Smooth muscle cell of the brain vasculature (primary cell): ENCODE data around the gene ASXL2.
"Not testable (repeated sequence)": the region's sequence is repeated elsewhere in the genome, so short reads cannot be mapped to it uniquely, and the experiment has no call there.

Experiments
- DNase-seq: peaks from one replicate; pipeline ENCODE4 v3.0.0-alpha.2; 2012; ENCODE audit warnings: low read depth, low spot score

ASXL2 gene

GRCh38 chr2:25738383-25739343 is 139.6 kb downstream of the ASXL2 start:
- DNase-seq = no peak

DNA sequence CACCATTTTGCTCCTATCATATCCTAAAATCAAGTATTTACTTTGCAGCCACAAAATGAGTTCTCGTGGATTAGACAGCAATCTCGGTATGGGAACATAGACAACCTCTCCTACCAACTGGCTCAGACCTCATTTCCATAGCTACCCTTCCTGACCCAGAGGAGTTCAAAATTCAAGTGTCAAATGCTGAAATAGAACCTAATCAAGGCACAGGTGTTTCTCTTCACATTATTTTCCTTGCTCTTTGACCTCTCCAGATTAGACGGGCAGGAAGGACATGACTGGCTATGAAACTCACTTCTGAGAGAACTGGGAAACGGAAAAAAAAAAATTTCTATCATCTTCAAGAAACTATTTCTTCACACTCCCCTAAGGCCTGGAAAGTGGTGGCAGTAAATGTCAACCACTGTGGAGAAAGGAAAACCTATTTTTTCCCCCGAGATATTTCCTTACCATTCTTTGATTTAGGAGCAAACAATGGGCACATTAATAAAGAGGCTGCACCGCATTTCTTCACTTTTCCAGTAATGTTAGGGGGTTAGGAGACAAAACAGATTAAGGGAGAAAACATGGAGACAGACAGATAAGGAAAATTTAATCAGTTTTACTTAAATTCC is 141.3 kb downstream of the ASXL2 start:
- no peak for DNase-seq

DNA sequence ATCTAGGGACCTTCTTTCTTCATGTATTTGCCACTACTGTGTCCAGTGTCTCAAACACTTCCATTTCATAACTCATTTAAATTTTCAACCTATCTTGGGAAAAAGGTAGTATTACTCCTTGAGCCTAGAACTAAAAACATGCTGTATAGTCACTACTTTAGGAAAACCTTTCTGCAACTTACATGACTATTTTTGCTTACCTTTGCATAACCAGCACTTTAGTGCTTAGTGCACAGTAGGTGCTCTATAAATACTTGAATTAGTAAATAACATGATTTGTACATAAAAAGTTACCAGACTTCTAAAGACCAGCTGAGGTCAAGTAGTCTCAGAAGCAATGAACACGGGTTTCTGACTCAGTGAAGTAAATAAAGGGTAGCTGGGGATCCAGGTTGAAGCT is 142.5 kb downstream of the ASXL2 start:
- DNase-seq = no peak

DNA sequence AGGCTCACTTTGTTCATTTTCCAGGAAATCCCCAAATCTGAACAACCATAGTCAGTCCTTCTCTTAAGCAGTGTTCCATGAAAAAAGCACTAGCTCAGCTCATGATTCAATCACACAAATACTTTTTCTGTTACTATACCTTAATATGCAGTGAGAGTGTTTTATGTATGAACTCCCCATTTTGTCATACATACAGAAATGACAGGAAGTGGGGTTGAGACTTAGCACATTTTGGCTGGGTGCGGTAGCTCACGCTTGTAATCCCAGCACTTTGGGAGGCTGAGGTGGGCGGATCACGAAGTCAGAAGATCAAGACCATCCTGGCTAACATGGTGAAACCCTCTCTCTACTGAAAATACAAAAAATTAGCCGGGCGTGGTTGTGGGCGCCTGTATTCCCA is 149.7 kb downstream of the ASXL2 start:
- DNase-seq = no peak

GRCh38 chr2:25726522-25726921 is 151.8 kb downstream of the ASXL2 start:
- no peak for DNase-seq

DNA sequence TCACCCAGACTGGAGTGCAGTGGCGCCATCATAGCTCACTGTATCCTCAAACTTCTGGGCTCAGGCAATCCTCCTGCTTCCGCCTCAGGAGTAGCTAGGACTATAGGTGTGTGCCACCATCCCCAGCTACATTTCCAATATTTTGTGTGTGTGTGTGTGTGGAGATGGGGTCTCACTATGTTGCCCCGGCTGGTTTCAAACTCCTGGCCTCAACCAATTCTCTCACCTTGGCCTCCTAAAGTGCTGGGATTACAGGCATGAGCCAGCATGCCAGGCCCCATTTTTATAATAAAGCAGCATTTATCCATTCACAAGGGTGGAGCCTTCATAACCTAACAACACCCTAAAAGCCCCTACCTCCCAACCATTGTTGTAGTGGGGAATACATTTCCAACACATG is 152.4 kb downstream of the ASXL2 start:
- no peak for DNase-seq

GRCh38 chr2:25724756-25725155 is 153.5 kb downstream of the ASXL2 start:
- no peak for DNase-seq

DNA sequence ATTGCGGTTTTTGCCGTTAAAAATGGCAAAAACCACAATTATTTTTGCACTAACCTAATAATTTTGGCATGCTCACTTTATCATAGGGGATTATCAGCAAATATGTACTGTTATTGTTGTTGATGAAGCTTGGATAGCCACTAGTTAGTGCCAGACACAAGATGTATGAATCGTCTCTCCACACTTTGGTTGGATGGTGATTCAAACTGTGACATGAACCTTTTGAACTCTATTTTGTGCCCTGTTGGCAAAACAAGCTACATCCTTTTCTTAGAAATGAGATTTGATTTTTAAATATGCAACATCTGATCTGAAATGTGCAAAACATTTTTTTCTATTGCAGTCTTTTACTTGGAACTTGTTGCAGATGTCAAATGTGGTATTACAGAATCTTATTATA is 156.1 kb downstream of the ASXL2 start:
- DNase-seq = no peak

DNA sequence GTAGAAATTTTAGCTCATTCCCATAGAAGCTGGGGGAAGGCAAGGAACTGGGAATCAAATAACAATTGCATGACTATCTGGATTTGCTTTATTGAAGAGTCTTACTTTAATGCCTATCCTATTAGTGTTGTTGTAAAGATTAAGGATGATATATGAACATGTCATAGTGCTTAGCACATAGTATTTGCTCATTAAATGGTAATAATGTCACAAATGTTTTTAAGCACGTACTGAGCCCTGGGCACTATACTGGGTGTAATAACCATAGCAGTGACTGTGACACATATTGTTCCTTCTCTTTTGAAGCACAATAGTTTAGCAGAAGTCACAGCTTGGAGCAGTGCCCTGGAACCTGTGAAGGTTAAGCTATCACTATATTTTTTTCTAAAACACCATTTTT is 157.7 kb downstream of the ASXL2 start:
- DNase-seq = no peak

DNA sequence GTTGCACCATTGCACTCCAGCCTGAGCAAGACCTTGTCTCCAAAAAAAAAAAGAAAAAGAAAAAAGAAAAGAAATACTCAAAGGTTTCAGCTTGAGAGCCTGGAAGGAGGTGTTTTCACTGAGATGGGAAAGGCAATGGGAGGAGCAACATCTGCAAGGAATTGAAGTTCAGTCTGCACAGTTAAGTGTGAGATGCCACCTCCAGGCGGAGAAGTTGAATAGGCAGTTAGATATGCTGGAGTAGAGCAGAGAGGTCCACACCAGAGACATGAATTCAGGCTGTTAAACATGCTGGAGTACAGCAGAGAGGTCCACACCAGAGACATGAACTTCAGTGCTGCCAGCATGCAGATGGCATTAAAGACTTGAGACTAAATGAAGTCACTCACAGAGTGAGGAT is 163.5 kb downstream of the ASXL2 start:
- DNase-seq = no peak

- no peak for DNase-seq
Observed at GRCh38 chr2:25712455-25712854, 165.8 kb downstream of the ASXL2 start.

- DNase-seq = no peak
Observed at GRCh38 chr2:25711675-25712354, 166.5 kb downstream of the ASXL2 start.

DNA sequence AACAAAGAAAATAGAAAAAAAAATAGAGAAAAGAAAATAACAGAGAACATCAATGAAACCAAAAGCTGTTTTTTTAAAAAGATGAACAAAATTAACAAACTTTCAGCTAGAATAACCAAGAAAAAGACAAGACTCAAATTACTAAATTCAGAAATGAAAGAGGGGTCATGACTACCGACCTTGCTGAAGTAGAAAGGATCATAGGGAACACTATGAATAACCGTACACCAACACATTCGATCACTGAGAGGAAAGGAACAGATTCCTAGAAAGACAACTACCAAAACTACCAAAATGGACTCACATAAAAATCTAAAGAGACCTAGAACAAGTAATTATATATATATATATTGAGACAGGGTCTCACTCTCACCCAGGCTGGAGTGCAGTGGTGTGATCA is 167.5 kb downstream of the ASXL2 start:
- DNase-seq = no peak

DNA sequence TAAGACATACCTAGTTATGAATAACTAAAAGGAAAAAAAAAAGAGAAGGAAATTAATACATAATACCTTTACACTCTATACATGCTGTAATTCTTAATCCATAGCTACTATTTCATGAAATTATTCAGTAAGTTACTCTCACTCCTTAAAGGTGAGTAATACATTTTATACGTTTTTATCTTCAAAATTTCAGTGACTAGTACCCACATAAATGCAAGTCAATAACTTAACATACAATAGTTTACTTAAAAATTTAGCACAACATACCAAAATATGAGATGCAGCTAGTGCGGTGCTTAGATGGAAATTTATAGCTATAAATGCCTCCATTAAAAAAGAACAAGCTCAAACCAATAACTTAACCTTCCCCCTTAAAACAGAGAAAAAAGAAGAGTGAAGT is 168.9 kb downstream of the ASXL2 start:
- no peak for DNase-seq

GRCh38 chr2:25707927-25708590 is 170.2 kb downstream of the ASXL2 start:
- no peak for DNase-seq

GRCh38 chr2:25705575-25705974 is 172.7 kb downstream of the ASXL2 start:
- DNase-seq = not testable (repeated sequence)

- DNase-seq = no peak
Observed at GRCh38 chr2:25701801-25702200, 176.5 kb downstream of the ASXL2 start.

- DNase-seq = no peak
Observed at GRCh38 chr2:25700221-25700660, 178.0 kb downstream of the ASXL2 start.

DNA sequence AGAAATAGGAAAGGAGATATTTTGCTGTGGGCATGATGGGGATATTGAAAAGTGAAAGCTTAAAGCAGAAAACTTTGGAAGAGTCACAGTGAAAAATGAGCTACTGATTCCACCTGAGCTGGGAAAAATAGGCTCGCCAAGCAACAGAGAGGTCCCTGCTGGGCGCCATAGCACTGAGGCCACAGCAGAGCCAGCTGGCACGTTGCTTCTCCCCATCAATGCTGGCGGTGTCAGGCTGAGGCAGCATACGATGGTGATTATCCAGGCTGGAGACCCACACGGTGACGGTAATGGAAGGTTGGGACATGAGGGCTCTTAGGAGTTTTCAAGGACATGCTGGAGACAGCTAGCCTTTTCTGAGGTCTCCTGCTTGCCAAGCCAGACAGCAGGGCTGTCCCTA is 179.1 kb downstream of the ASXL2 start:
- no peak for DNase-seq

DNA sequence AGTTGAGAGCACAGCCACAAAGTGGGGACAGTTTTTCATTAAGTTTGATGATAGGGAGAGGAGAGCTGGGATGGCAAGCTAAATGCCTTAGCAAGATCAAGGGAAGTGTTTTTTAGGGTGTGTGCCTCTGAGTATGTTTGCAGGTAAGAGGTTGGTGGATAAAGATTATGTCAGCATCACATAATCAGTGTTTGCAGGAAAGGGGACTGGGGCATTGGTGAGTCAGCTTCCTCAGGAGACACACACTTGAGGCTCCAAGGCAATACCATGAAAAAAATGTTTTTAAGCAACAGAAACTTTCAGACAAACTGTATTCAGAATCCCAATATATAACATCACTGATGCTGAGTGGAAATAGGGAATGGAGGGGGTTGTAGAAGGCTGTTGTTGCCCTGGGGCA is 179.5 kb downstream of the ASXL2 start:
- no peak for DNase-seq

DNA sequence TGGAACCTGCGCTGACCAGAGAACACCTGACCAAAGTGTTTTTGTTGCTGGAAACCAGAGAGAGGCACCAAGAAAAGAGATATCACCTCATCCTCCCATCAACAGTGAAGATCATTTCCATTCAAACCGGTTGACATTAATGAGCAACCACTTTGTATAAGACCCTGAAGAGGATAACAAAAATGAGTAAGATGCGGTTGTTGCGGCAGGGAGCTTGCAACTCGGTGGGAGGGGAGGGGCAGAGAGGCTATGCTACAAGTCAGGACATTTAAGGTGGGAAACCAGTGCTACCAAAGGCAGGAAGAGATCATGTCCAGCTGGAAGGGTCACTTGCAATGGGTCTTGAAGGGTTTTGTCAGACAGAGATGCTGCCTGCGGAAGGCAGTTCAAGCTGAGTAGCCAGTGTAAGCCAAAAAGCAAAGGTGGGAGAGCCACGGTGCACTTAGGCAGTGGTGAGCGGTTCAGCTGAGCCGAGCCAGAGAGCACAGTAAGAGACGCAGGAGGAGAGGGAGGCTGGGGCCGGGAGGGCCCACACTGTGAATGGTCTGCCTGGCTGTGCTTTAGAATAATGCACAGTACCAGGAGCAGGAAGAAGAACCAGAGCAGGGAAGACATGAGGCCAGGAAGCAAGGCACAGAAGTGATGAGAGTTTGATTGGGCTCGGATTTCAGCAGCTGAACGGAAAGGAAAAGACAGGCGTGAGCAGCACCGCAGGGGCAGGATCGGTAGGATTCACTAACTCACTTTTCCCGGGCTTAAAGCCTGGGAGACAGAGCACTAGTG is 180.5 kb downstream of the ASXL2 start:
- no peak for DNase-seq
